H1 (cell line): Measurements from ENCODE around the gene NRXN3. TPM values are rescaled to one million over a fixed set of nuclear protein-coding genes. Genes with fewer than 3 reads are reported as not detected.

Experiments
- CTCF ChIA-PET: fragments of 300-600 bp; sonication (Branson Sonifier 250); formaldehyde crosslinking; loops from one replicate; lab custom pipeline; 2021; ENCODE audit not compliant: partially characterized antibody; lab: Charles Lee
- POLR2A ChIA-PET: fragments of 300-600 bp; sonication (Branson Sonifier 250); formaldehyde crosslinking; loops from one replicate; lab custom pipeline; 2021; ENCODE audit warnings: inconsistent platforms; ENCODE audit not compliant: partially characterized antibody; lab: Charles Lee
- DNase-seq, 2 experiments: peaks; one replicate each; pipeline versions ENCODE4 v3.0.0 to v3.0.0-alpha.2; 2010 to 2022; ENCODE audit warnings: low spot score in 2 of 2, low read depth in 1 of 2, mixed read lengths in 1 of 2
- FAIRE-seq: peaks from 2 replicates; lab custom pipeline; 2011; peaks lifted over from hg19 to GRCh38; lab: Jason Lieb, UNC
- H2AFZ ChIP-seq: 2 replicates; pipeline ENCODE4 v1.8.1; 2012; ENCODE audit warnings: low read length, inconsistent platforms
- H2AK5ac ChIP-seq: 2 replicates; pipeline ENCODE4 v1.6.1; 2013; ENCODE audit warnings: low read depth, low read length
- H2BK120ac ChIP-seq: replicated peaks from 2 replicates; pipeline ENCODE3; 2013; ENCODE audit warnings: low read depth, low read length, inconsistent platforms
- H2BK12ac ChIP-seq: 2 replicates; pipeline ENCODE4 v1.6.1; 2013; ENCODE audit warnings: low read depth, low read length
- H2BK15ac ChIP-seq: 2 replicates; pipeline ENCODE4 v1.6.1; 2013; ENCODE audit warnings: low read length
- H2BK20ac ChIP-seq: 2 replicates; pipeline ENCODE4 v1.6.1; 2013; ENCODE audit warnings: low read length
- H2BK5ac ChIP-seq: 2 replicates; pipeline ENCODE4 v1.6.1; 2013; ENCODE audit warnings: low read depth, low read length
- H3K14ac ChIP-seq: 2 replicates; pipeline ENCODE4 v1.6.1; 2013; ENCODE audit warnings: inconsistent platforms; ENCODE audit not compliant: insufficient read length
- H3K18ac ChIP-seq: 2 replicates; pipeline ENCODE4 v1.6.1; 2013; ENCODE audit warnings: low read length; ENCODE audit errors: extremely low read depth
- H3K23ac ChIP-seq: 2 replicates; pipeline ENCODE4 v1.6.1; 2013; ENCODE audit warnings: inconsistent platforms; ENCODE audit not compliant: insufficient read length
- H3K23me2 ChIP-seq: 2 replicates; pipeline ENCODE4 v1.6.1; 2013; ENCODE audit warnings: low read depth, low read length
- H3K27ac ChIP-seq: 2 replicates; pipeline ENCODE4 v1.6.1; 2011; ENCODE audit warnings: low read depth, low read length, inconsistent platforms
- H3K27me3 ChIP-seq, 4 experiments: replicated peaks in 1 of 4; 1 replicate in 1 of 4; 2 replicates in 3 of 4; pipeline versions ENCODE4 v1.6.1 to v1.8.1; 2011 to 2013; ENCODE audit warnings: low read length in 3 of 4, mild to moderate bottlenecking in 3 of 4, inconsistent platforms in 2 of 4, mixed read lengths in 2 of 4, moderate library complexity in 1 of 4; ENCODE audit not compliant: control insufficient read depth in 3 of 4, insufficient read depth in 3 of 4; ENCODE audit errors: extremely low read depth in 1 of 4
- H3K36me3 ChIP-seq, 4 experiments: 2 replicates each; pipeline versions ENCODE4 v1.6.1 to v1.8.1; 2011 to 2013; ENCODE audit warnings: mild to moderate bottlenecking in 4 of 4, low read length in 3 of 4, moderate library complexity in 2 of 4, control low read depth in 1 of 4, inconsistent platforms in 1 of 4; ENCODE audit not compliant: insufficient read depth in 4 of 4, control insufficient read depth in 2 of 4
- H3K4ac ChIP-seq: replicated peaks from 2 replicates; pipeline ENCODE3; 2013; ENCODE audit warnings: low read length, low read depth, mixed read lengths, inconsistent platforms; ENCODE audit not compliant: insufficient read length
- H3K4me1 ChIP-seq, 4 experiments: replicated peaks in 1 of 4; 1 replicate in 1 of 4; 2 replicates in 3 of 4; pipeline versions ENCODE4 v1.6.1 to v1.8.1; 2011 to 2013; ENCODE audit warnings: low read length in 3 of 4, inconsistent platforms in 2 of 4, mixed read lengths in 1 of 4; ENCODE audit not compliant: insufficient read depth in 4 of 4, control insufficient read depth in 3 of 4
- H3K4me2 ChIP-seq, 2 experiments: 2 replicates each; pipeline versions ENCODE4 v1.6.1 to v1.8.1; 2011 to 2013; ENCODE audit warnings: low read depth in 2 of 2, low read length in 2 of 2, control low read depth in 1 of 2, inconsistent platforms in 1 of 2, mild to moderate bottlenecking in 1 of 2; ENCODE audit not compliant: insufficient read depth in 1 of 2
- H3K4me3 ChIP-seq, 4 experiments: fragments of 200-600, 300-600 bp in 1 of 4; sonication (generic), shearing (Covaris generic), sonication (Bioruptor Twin) in 1 of 4; 2 replicates each; pipeline versions ENCODE4 v1.5.1 to v1.8.1; 2011 to 2016; ENCODE audit warnings: low read length in 4 of 4, low read depth in 3 of 4, control low read depth in 2 of 4, inconsistent platforms in 2 of 4, mild to moderate bottlenecking in 2 of 4, mixed read lengths in 1 of 4, moderate library complexity in 1 of 4; ENCODE audit not compliant: insufficient read depth in 2 of 4; ENCODE audit errors: extremely low read depth in 1 of 4
- H3K56ac ChIP-seq: replicated peaks from 2 replicates; pipeline ENCODE3; 2013; ENCODE audit warnings: low read depth, mild to moderate bottlenecking, mixed read lengths, low read length, inconsistent platforms; ENCODE audit not compliant: insufficient read length
- H3K79me1 ChIP-seq: 2 replicates; pipeline ENCODE4 v1.6.1; 2013; ENCODE audit warnings: low read depth, low read length, control low read depth
- H3K79me2 ChIP-seq, 2 experiments: 2 replicates each; pipeline versions ENCODE4 v1.6.1 to v1.8.1; 2012 to 2013; ENCODE audit warnings: low read length in 2 of 2, mild to moderate bottlenecking in 2 of 2, inconsistent platforms in 1 of 2; ENCODE audit not compliant: insufficient read depth in 2 of 2, control insufficient read depth in 1 of 2
- H3K9ac ChIP-seq, 4 experiments: replicated peaks in 1 of 4; 1 replicate in 1 of 4; 2 replicates in 3 of 4; pipeline versions ENCODE4 v1.6.1 to v1.8.1; 2011 to 2013; ENCODE audit warnings: low read depth in 3 of 4, low read length in 3 of 4, control low read depth in 2 of 4, mild to moderate bottlenecking in 2 of 4, moderate library complexity in 2 of 4, inconsistent platforms in 1 of 4; ENCODE audit errors: extremely low read depth in 1 of 4
- H3K9me3 ChIP-seq, 2 experiments: 2 replicates each; pipeline versions ENCODE4 v1.6.1 to v1.8.1; 2012 to 2013; ENCODE audit warnings: mild to moderate bottlenecking in 2 of 2, moderate library complexity in 2 of 2, control low read depth in 1 of 2, inconsistent platforms in 1 of 2, low read depth in 1 of 2, low read length in 1 of 2, mixed read lengths in 1 of 2; ENCODE audit not compliant: insufficient read depth in 2 of 2
- H4K20me1 ChIP-seq, 2 experiments: replicated peaks in 1 of 2; 2 replicates each; pipeline versions ENCODE3 to v1.8.1; 2011 to 2013; ENCODE audit warnings: inconsistent platforms in 2 of 2, low read length in 2 of 2, mild to moderate bottlenecking in 1 of 2; ENCODE audit not compliant: insufficient read depth in 2 of 2, control insufficient read depth in 1 of 2
- H4K5ac ChIP-seq: 2 replicates; pipeline ENCODE4 v1.6.1; 2013; ENCODE audit warnings: low read length, low read depth, mixed read lengths, inconsistent platforms; ENCODE audit not compliant: insufficient read length
- H4K8ac ChIP-seq: 2 replicates; pipeline ENCODE4 v1.8.0; 2013; ENCODE audit warnings: mild to moderate bottlenecking, moderate library complexity, low read length, inconsistent platforms; ENCODE audit not compliant: insufficient read depth; ENCODE audit errors: extremely low read depth
- H4K91ac ChIP-seq: replicated peaks from 2 replicates; pipeline ENCODE3; 2013; ENCODE audit warnings: low read length, mixed read lengths, inconsistent platforms; ENCODE audit not compliant: insufficient read length
- CBX8 ChIP-seq: fragments of 300-800, 300-1000 bp; sonication (generic); IDR thresholded peaks from 2 replicates; pipeline ENCODE4 v1.7.1; 2016; ENCODE audit warnings: low read depth, low read length, borderline replicate concordance
- CEBPB ChIP-seq: IDR thresholded peaks from 2 replicates; pipeline ENCODE4 v1.6.1; 2012; ENCODE audit warnings: low read depth, low read length
- NRF1 ChIP-seq: IDR thresholded peaks from 2 replicates; pipeline ENCODE4 v1.6.1; 2011; ENCODE audit warnings: mild to moderate bottlenecking, low read depth, low read length, improper control_type of control experiment
- POLR2AphosphoS5 ChIP-seq: IDR thresholded peaks from 2 replicates; pipeline ENCODE4 v1.6.1; 2011; ENCODE audit warnings: low read depth, low read length
- RAD21 ChIP-seq, 2 experiments: IDR thresholded peaks in 1 of 2; conservative IDR thresholded peaks in 1 of 2; 2 replicates each; pipeline ENCODE4 v1.6.1; 2011; ENCODE audit warnings: low read depth in 2 of 2, low read length in 2 of 2, improper control_type of control experiment in 1 of 2, inconsistent platforms in 1 of 2, mild to moderate bottlenecking in 1 of 2, moderate library complexity in 1 of 2
- RXRA ChIP-seq: IDR thresholded peaks from 2 replicates; pipeline ENCODE4 v1.6.1; 2011; ENCODE audit warnings: low read depth, mild to moderate bottlenecking, low read length, moderate library complexity; ENCODE audit not compliant: insufficient read depth
- SIX5 ChIP-seq: IDR thresholded peaks from 2 replicates; pipeline ENCODE4 v1.6.1; 2011; ENCODE audit warnings: mild to moderate bottlenecking, low read depth, low read length
- TAF1 ChIP-seq: IDR thresholded peaks from 2 replicates; pipeline ENCODE4 v1.6.1; 2011; ENCODE audit warnings: mild to moderate bottlenecking, low read depth, low read length
- TEAD4 ChIP-seq: IDR thresholded peaks from 2 replicates; pipeline ENCODE4 v1.6.1; 2012; ENCODE audit warnings: low read depth, low read length, inconsistent platforms, mixed read lengths
- WGBS, 2 experiments: shearing (Covaris generic) in 1 of 2; methylation state at CpG; one replicate each; pipeline versions ENCODE4 v1.1.6 to v1.1.7; 2013 to 2015; ENCODE audit warnings: low lambda C conversion rate in 2 of 2, mixed read lengths in 2 of 2, inconsistent platforms in 1 of 2, low coverage in 1 of 2, missing lambda C conversion rate in 1 of 2; ENCODE audit not compliant: insufficient replicate concordance in 2 of 2, insufficient coverage in 1 of 2, insufficient read length in 1 of 2; ENCODE audit errors: extremely low coverage in 1 of 2, missing lambda C conversion rate in 1 of 2; 5-methylcytosine and 5-hydroxymethylcytosine counted together
- polyA plus RNA-seq, 7 experiments: library from polyadenylated mRNA; depleted of rRNA in 3 of 7; stranded (reverse) in 5 of 7; unstranded in 2 of 7; fragments of >200 nt in 5 of 7; fragments of 200-250 nt in 2 of 7; gene quantifications; 1 replicate in 5 of 7; 2 replicates in 1 of 7; 4 replicates in 1 of 7; pipeline versions ENCODE4 v1.2.1 to v1.2.3, GENCODE V29; 2011 to 2013; ENCODE audit warnings: missing spikeins in 2 of 7, mixed read lengths in 2 of 7
- total RNA-seq: library from RNA; stranded (reverse); fragmentation: NEBNext Ultra II Directional; extraction: Animal tissue kit (Norgen Biotek cat#: 25700); gene quantifications from 2 replicates; pipeline ENCODE4 v1.2.1, GENCODE V29; 2021
- TF ChIP-seq, protein P1 (sequence below), 3 experiments: IDR thresholded peaks; 1 replicate in 2 of 3; 2 replicates in 1 of 3; pipeline versions ENCODE4 v1.5.1 to v1.6.1; 2011; ENCODE audit warnings: low read length in 3 of 3, mild to moderate bottlenecking in 3 of 3, inconsistent platforms in 2 of 3, low read depth in 1 of 3, moderate library complexity in 1 of 3; ENCODE audit not compliant: insufficient read depth in 1 of 3; ENCODE audit errors: control extremely low read depth in 1 of 3
- TF ChIP-seq, protein P2 (sequence below): IDR thresholded peaks from 2 replicates; pipeline ENCODE4 v1.6.1; 2012; ENCODE audit warnings: inconsistent platforms

NRXN3 gene
- total and polyA plus RNA-seq, 2 of the 8 experiments (the other 6 are each of a cell fraction or from before 2014, with no cell fraction given), result 2.6 to 4.1 TPM

- WGBS, 2 experiments, result 92% methylated on average over 3 of the region's 3 CpGs; no CpG with 5 or more reads in 1 of the 2 experiments
- Histone ChIP-seq H4K8ac (no peak overlapping the region), H2BK5ac (no peak overlapping the region), H4K20me1 (no peaks in the 10 kb centered on the region), H3K36me3 (no peaks in the 10 kb centered on the region), H3K9ac (no peak overlapping the region), H4K5ac (no peak overlapping the region), H2BK15ac (no peak overlapping the region), H3K23me2 (no peaks in the 10 kb centered on the region), H3K14ac (no peak overlapping the region), H3K4ac (no peak overlapping the region), H2AFZ (no peak overlapping the region), H4K91ac (no peak overlapping the region), H3K9me3 (no peaks in the 10 kb centered on the region), H3K4me2 (no peak overlapping the region), H2BK120ac (no peak overlapping the region), H3K27ac (no peak overlapping the region), H3K56ac (no peak overlapping the region), H2AK5ac (no peak overlapping the region), H2BK20ac (no peak overlapping the region), H3K27me3 (no peaks in the 10 kb centered on the region), H2BK12ac (no peak overlapping the region), H3K4me3 (no peak overlapping the region), H3K79me1 (no peaks in the 10 kb centered on the region), H3K79me2 (no peaks in the 10 kb centered on the region), H3K18ac (no peak overlapping the region), H3K4me1 (no peaks in the 10 kb centered on the region; a peak in 2 of 7 replicates), H3K23ac (no peak overlapping the region)
- POLR2A ChIA-PET, result no interaction called here
- CTCF ChIA-PET, result interaction anchor here (0.8 to 2.0 kb wide), 3 partner anchors 337 to 468 kb away, joined by 4 to 6 read pairs (median 5); no protein-coding TSS in a partner anchor
- no peak for FAIRE-seq
- no peak for DNase-seq
- no peak for TF ChIP-seq SIX5
- TF ChIP-seq, protein P1, sequence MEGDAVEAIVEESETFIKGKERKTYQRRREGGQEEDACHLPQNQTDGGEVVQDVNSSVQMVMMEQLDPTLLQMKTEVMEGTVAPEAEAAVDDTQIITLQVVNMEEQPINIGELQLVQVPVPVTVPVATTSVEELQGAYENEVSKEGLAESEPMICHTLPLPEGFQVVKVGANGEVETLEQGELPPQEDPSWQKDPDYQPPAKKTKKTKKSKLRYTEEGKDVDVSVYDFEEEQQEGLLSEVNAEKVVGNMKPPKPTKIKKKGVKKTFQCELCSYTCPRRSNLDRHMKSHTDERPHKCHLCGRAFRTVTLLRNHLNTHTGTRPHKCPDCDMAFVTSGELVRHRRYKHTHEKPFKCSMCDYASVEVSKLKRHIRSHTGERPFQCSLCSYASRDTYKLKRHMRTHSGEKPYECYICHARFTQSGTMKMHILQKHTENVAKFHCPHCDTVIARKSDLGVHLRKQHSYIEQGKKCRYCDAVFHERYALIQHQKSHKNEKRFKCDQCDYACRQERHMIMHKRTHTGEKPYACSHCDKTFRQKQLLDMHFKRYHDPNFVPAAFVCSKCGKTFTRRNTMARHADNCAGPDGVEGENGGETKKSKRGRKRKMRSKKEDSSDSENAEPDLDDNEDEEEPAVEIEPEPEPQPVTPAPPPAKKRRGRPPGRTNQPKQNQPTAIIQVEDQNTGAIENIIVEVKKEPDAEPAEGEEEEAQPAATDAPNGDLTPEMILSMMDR (IDR thresholded peaks at IDR 0.05; ENCODE audit: control extremely low read depth in 1 of 3, insufficient read depth in 1 of 3, low read depth in 1 of 3, low read length in 3 of 3), result no peak
- TF ChIP-seq POLR2AphosphoS5, result no peak
- no peak for TF ChIP-seq CBX8
- TF ChIP-seq RXRA, result no peak
- no peak for TF ChIP-seq NRF1
- TF ChIP-seq, protein P2, sequence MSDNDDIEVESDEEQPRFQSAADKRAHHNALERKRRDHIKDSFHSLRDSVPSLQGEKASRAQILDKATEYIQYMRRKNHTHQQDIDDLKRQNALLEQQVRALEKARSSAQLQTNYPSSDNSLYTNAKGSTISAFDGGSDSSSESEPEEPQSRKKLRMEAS, result no peak
- no peak for TF ChIP-seq TAF1
- TF ChIP-seq CEBPB, result no peak
- no peak for TF ChIP-seq RAD21 (IDR thresholded peaks at IDR 0.05 in 1 of 2, conservative IDR thresholded peaks at IDR 0.05 in 1 of 2; ENCODE audit: low read depth in 2 of 2, low read length in 2 of 2)
- TF ChIP-seq TEAD4, result no peak
These were observed 58.6 kb downstream of the NRXN3 start for GRCh38 chr14:78228702-78229327.
